ENCODE data around the gene PRR33. TPM values are rescaled to one million over a fixed set of nuclear protein-coding genes. Genes with fewer than 3 reads are reported as not detected.

PRR33 gene
- polyA plus RNA-seq, 4 donors = 0.07 to 0.23 (median 0.14) TPM

GRCh38 chr11:1853376-1854131 is 38.1 kb downstream of the PRR33 start:
- no peak for DNase-seq (ENCODE audit: low read depth in 4 of 4, low spot score in 3 of 4)

GRCh38 chr11:1852877-1853276 is 38.8 kb downstream of the PRR33 start, which contains the start of gene LSP1:
LSP1 (plus strand) TSS chr11:1853084; CDS start chr11:1853145, 61 bp downstream.
- no peak for DNase-seq (ENCODE audit: low read depth in 4 of 4, low spot score in 3 of 4)

GRCh38 chr11:1852271-1852876 is 39.3 kb downstream of the PRR33 start:
- no peak for DNase-seq (ENCODE audit: low read depth in 4 of 4, low spot score in 3 of 4)

- no peak for DNase-seq (ENCODE audit: low read depth in 4 of 4, low spot score in 3 of 4)
Observed at GRCh38 chr11:1851468-1852180, 40.1 kb downstream of the PRR33 start.

- no peak for DNase-seq (ENCODE audit: low read depth in 4 of 4, low spot score in 3 of 4)
Observed at GRCh38 chr11:1848640-1849430, 42.9 kb downstream of the PRR33 start.

GRCh38 chr11:1847926-1848639 is 43.6 kb downstream of the PRR33 start:
- DNase-seq (ENCODE audit: low read depth in 4 of 4, low spot score in 3 of 4) = no peak

GRCh38 chr11:1847006-1847735 is 44.5 kb downstream of the PRR33 start:
- DNase-seq (ENCODE audit: low read depth in 4 of 4, low spot score in 3 of 4) = no peak

- no peak for DNase-seq (ENCODE audit: low read depth in 4 of 4, low spot score in 3 of 4)
Observed at GRCh38 chr11:1846453-1846932, 45.2 kb downstream of the PRR33 start.

GRCh38 chr11:1845561-1846452 is 45.9 kb downstream of the PRR33 start:
- no peak for DNase-seq (ENCODE audit: low read depth in 4 of 4, low spot score in 3 of 4)

- no peak for DNase-seq (ENCODE audit: low read depth in 4 of 4, low spot score in 3 of 4)
Observed at GRCh38 chr11:1845095-1845429, 46.6 kb downstream of the PRR33 start.

GRCh38 chr11:1844221-1845094 is 47.2 kb downstream of the PRR33 start:
- no peak for DNase-seq (ENCODE audit: low read depth in 4 of 4, low spot score in 3 of 4)

- DNase-seq (ENCODE audit: low read depth in 4 of 4, low spot score in 3 of 4) = no peak
Observed at GRCh38 chr11:1843796-1844195, 47.9 kb downstream of the PRR33 start.

GRCh38 chr11:1843098-1843473 is 48.6 kb downstream of the PRR33 start:
- no peak for DNase-seq (ENCODE audit: low read depth in 4 of 4, low spot score in 3 of 4)

GRCh38 chr11:1842149-1843097 is 49.3 kb downstream of the PRR33 start:
- no peak for DNase-seq (ENCODE audit: low read depth in 4 of 4, low spot score in 3 of 4)

- no peak for DNase-seq (ENCODE audit: low read depth in 4 of 4, low spot score in 3 of 4)
Observed at GRCh38 chr11:1841511-1842148, 50.1 kb downstream of the PRR33 start.

All from right renal pelvis (tissue), 4 donors.